Activated naive CD8-positive, alpha-beta T cell treated with anti-CD3 and anti-CD28 coated beads for 36 hours (primary cell): ENCODE results near the gene CD200. TPM values are rescaled to one million over a fixed set of nuclear protein-coding genes. Genes with fewer than 3 reads are reported as not detected.
A peak's percentile ranks its signal among the peaks of the same experiment; 100 is the strongest.
"Not testable (repeated sequence)": the region's sequence is repeated elsewhere in the genome, so short reads cannot be mapped to it uniquely, and the experiment has no call there.

Experiments used
- DNase-seq: peaks from one replicate; pipeline ENCODE4 v3.0.0; 2021
- H3K27ac Mint-ChIP-seq: one replicate; pipeline ENCODE4 v1.8.0; 2022; ENCODE audit warnings: mild to moderate bottlenecking, moderate library complexity, mixed read lengths
- H3K27me3 Mint-ChIP-seq: one replicate; pipeline ENCODE4 v1.8.0; 2022; ENCODE audit warnings: mild to moderate bottlenecking, mixed read lengths
- H3K36me3 Mint-ChIP-seq: one replicate; pipeline ENCODE4 v1.8.0; 2021; ENCODE audit warnings: mild to moderate bottlenecking, mixed read lengths
- H3K4me1 Mint-ChIP-seq: one replicate; pipeline ENCODE4 v1.8.0; 2021; ENCODE audit warnings: mixed read lengths
- H3K4me3 Mint-ChIP-seq: one replicate; pipeline ENCODE4 v1.8.0; 2022; ENCODE audit warnings: mild to moderate bottlenecking, moderate library complexity, mixed read lengths
- H3K9me3 Mint-ChIP-seq: one replicate; pipeline ENCODE4 v1.8.0; 2022; ENCODE audit warnings: mixed read lengths
- total RNA-seq, 2 experiments: library from RNA; stranded (reverse); gene quantifications; one replicate each; pipeline ENCODE4 v1.2.3, GENCODE V29; 2021

Gene CD200
- total RNA-seq, 2 experiments from 2014 or later = 32.7 to 33.6 TPM

DNA sequence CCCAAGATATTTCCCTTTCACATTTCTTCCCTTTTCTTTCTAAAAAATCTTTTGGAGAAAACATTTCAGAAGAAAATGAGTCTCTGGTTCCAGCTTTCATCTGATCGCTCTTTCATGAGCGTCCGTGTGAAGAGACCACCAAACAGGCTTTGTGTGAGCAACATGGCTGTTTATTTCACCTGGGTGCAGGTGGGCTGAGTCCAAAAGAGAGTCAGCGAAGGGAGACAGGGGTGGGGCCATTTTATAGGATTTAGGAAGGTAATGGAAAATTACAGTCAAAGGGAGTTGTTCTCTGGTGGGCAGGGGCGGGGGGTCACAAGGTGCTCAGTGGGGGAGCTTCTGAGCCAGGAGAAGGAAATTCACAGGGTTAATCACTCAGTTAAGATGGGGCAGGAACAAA lies 67.4 kb downstream of the CD200 start:
- not testable (repeated sequence) for H3K27me3 Mint-ChIP-seq, H3K27ac Mint-ChIP-seq, H3K36me3 Mint-ChIP-seq, DNase-seq, H3K4me3 Mint-ChIP-seq, H3K4me1 Mint-ChIP-seq, H3K9me3 Mint-ChIP-seq

GRCh38 chr3:112401617-112402016 lies 68.7 kb downstream of the CD200 start:
- no peaks in the 10 kb centered on the region for H3K27me3 Mint-ChIP-seq
- peaks cover 9% of the 10 kb centered on the region for H3K4me1 Mint-ChIP-seq
- H3K36me3 Mint-ChIP-seq = no peaks in the 10 kb centered on the region
- DNase-seq = no peak
- no peaks in the 10 kb centered on the region for H3K9me3 Mint-ChIP-seq
- H3K27ac Mint-ChIP-seq = no peak overlapping the region
- no peak overlapping the region for H3K4me3 Mint-ChIP-seq

GRCh38 chr3:112403103-112403502 lies 70.1 kb downstream of the CD200 start:
- no peak for DNase-seq
- H3K4me1 Mint-ChIP-seq = peaks cover 18% of the 10 kb centered on the region
- H3K27me3 Mint-ChIP-seq = no peaks in the 10 kb centered on the region
- H3K9me3 Mint-ChIP-seq = no peaks in the 10 kb centered on the region
- H3K27ac Mint-ChIP-seq = no peak overlapping the region
- no peaks in the 10 kb centered on the region for H3K36me3 Mint-ChIP-seq
- H3K4me3 Mint-ChIP-seq = no peak overlapping the region

- H3K36me3 Mint-ChIP-seq, H3K9me3 Mint-ChIP-seq, H3K27me3 Mint-ChIP-seq, H3K27ac Mint-ChIP-seq, H3K4me3 Mint-ChIP-seq, DNase-seq: not testable (repeated sequence)
- peaks cover 20% of the 10 kb centered on the region for H3K4me1 Mint-ChIP-seq
Measured at GRCh38 chr3:112404924-112405549, 72.1 kb downstream of the CD200 start.

DNA sequence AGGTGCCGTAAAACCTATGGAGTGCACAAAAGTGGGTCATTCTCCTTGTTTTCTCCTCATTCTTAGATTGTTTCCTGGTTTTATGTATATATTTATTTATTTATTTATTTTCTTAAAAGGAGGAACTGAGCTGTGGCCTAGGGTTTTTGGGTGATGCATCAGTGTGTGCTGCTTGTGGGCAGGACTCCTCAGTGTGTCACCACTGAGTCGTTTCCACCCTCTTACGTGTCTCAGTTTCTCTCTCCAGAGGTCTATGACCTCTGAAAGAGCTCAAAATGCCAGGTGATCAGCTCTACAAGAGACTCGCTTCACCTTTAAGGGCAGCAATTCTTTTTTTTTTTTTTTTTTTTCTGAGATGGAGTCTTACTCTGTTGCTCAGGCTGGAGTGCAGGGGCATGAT lies 72.9 kb downstream of the CD200 start:
- no peaks in the 10 kb centered on the region for H3K36me3 Mint-ChIP-seq
- H3K27ac Mint-ChIP-seq = no peak overlapping the region
- H3K4me3 Mint-ChIP-seq = no peak overlapping the region
- DNase-seq = peak; percentile 18
- H3K4me1 Mint-ChIP-seq = peaks cover 20% of the 10 kb centered on the region
- no peaks in the 10 kb centered on the region for H3K27me3 Mint-ChIP-seq
- H3K9me3 Mint-ChIP-seq = no peaks in the 10 kb centered on the region

- Mint-ChIP-seq H3K4me1 (peaks cover 20% of the 10 kb centered on the region), H3K4me3 (no peak overlapping the region), H3K27ac (peak overlapping the region; percentile 35), H3K36me3 (no peaks in the 10 kb centered on the region), H3K9me3 (peaks cover under 1% of the 10 kb centered on the region), H3K27me3 (no peaks in the 10 kb centered on the region)
- no peak for DNase-seq
Measured at GRCh38 chr3:112407214-112407887, 74.4 kb downstream of the CD200 start.

- H3K9me3 Mint-ChIP-seq = peaks cover 1% of the 10 kb centered on the region
- H3K27ac Mint-ChIP-seq = no peak overlapping the region
- DNase-seq = no peak
- no peak overlapping the region for H3K4me3 Mint-ChIP-seq
- no peaks in the 10 kb centered on the region for H3K36me3 Mint-ChIP-seq
- no peaks in the 10 kb centered on the region for H3K27me3 Mint-ChIP-seq
- peaks cover 22% of the 10 kb centered on the region for H3K4me1 Mint-ChIP-seq
Measured at GRCh38 chr3:112407888-112408702, 75.1 kb downstream of the CD200 start.

GRCh38 chr3:112409041-112409440 lies 76.1 kb downstream of the CD200 start:
- DNase-seq = no peak
- H3K4me1 Mint-ChIP-seq = peaks cover 22% of the 10 kb centered on the region
- H3K9me3 Mint-ChIP-seq = peaks cover 1% of the 10 kb centered on the region
- H3K27me3 Mint-ChIP-seq = no peaks in the 10 kb centered on the region
- no peak overlapping the region for H3K27ac Mint-ChIP-seq
- H3K36me3 Mint-ChIP-seq = no peaks in the 10 kb centered on the region
- no peak overlapping the region for H3K4me3 Mint-ChIP-seq

DNA sequence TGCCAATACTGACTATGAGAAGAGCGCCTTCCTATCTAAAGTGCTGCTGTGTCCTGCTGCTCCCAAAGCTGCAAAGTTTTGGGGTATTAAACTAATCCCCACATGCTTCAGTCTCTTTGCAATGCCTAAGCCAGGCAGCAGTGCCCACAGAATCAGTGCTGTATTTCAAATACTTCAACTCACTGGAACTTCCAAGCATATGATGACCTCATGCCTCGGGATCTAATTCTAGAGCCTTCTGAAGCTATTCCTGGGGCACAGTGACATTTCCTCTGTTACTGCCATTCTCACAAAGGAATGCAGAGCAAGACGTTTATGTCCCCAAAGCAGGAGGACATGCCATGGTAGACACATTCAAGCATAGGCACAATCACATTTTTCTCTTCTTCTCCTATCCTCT lies 78.5 kb downstream of the CD200 start:
- Mint-ChIP-seq H3K27me3 (no peaks in the 10 kb centered on the region), H3K9me3 (peaks cover 1% of the 10 kb centered on the region), H3K27ac (no peak overlapping the region), H3K36me3 (no peaks in the 10 kb centered on the region), H3K4me3 (no peak overlapping the region), H3K4me1 (peaks cover 14% of the 10 kb centered on the region)
- no peak for DNase-seq

Other genes starting within 250 kb of the CD200 start
- gene C3orf52, start 246.8 kb upstream of the CD200 start, total RNA-seq = 1 to 10 TPM; 3.4 to 4.5 TPM
- 1 to 10 TPM; 7.5 to 8.5 TPM for gene GCSAM, start 199.9 kb upstream of the CD200 start, total RNA-seq
- not detected for gene SLC9C1, start 38.9 kb upstream of the CD200 start, total RNA-seq
- 10 to 100 TPM; 34.1 to 41.2 TPM for gene BTLA, start 166.3 kb downstream of the CD200 start, total RNA-seq
- 10 to 100 TPM; 76.8 to 76.9 TPM for gene ATG3, start 228.8 kb downstream of the CD200 start, total RNA-seq
- gene SLC35A5, start 228.9 kb downstream of the CD200 start, total RNA-seq = 10 to 100 TPM; 15.2 to 17.4 TPM